OCI-LY7 (cell line): ENCODE results near the gene ODC1. TPM values are rescaled to one million over a fixed set of nuclear protein-coding genes. Genes with fewer than 3 reads are reported as not detected.

Experiments
- BruUV-seq: library from RNA; stranded (reverse); fragments of 400-500 nt; replicated peaks from 2 replicates; lab custom pipeline; 2021; lab: Mats Ljungman, UMichigan
- CTCF ChIA-PET: fragments of 300-600 bp; sonication (Branson Sonifier 250); formaldehyde crosslinking; loops from one replicate; lab custom pipeline; 2022; ENCODE audit warnings: antibody characterized with exemption; ENCODE audit not compliant: unreplicated experiment; lab: Charles Lee
- POLR2A ChIA-PET: fragments of 300-600 bp; sonication (Branson Sonifier 250); formaldehyde crosslinking; loops from one replicate; lab custom pipeline; 2022; ENCODE audit warnings: antibody characterized with exemption; lab: Charles Lee
- DNase-seq: peaks from one replicate; pipeline ENCODE4 v3.0.0-alpha.2; 2015; ENCODE audit warnings: low spot score
- H2AFZ ChIP-seq: fragments of 200-600 bp; sonication (generic), shearing (Covaris generic); 2 replicates; pipeline ENCODE4 v1.6.1; 2014; ENCODE audit warnings: mild to moderate bottlenecking, antibody characterized with exemption, low read length, moderate library complexity
- H3K27ac ChIP-seq: fragments of 200-600 bp; sonication (generic); 2 replicates; pipeline ENCODE4 v1.5.1; 2014; ENCODE audit warnings: mixed run types, low read depth, mild to moderate bottlenecking, moderate library complexity, low read length, inconsistent platforms; ENCODE audit not compliant: poor library complexity, severe bottlenecking
- H3K36me3 ChIP-seq: fragments of 200-600 bp; sonication (generic); 2 replicates; pipeline ENCODE4 v1.6.1; 2014; ENCODE audit warnings: mild to moderate bottlenecking, antibody characterized with exemption, low read length, moderate library complexity, mixed read lengths; ENCODE audit not compliant: insufficient read depth
- H3K4me1 ChIP-seq: fragments of 200-600 bp; sonication (generic); 2 replicates; pipeline ENCODE4 v1.5.1; 2014; ENCODE audit warnings: mild to moderate bottlenecking, low read length; ENCODE audit not compliant: insufficient read depth, poor library complexity, severe bottlenecking
- H3K4me2 ChIP-seq: fragments of 200-600 bp; sonication (generic); 2 replicates; pipeline ENCODE4 v1.6.1; 2014; ENCODE audit warnings: mild to moderate bottlenecking, low read length
- H3K4me3 ChIP-seq: fragments of 200-600 bp; sonication (generic); 2 replicates; pipeline ENCODE4 v1.5.1; 2014; ENCODE audit warnings: mild to moderate bottlenecking, low read depth, low read length; ENCODE audit not compliant: poor library complexity, severe bottlenecking
- H3K79me2 ChIP-seq: fragments of 200-600 bp; sonication (generic); 2 replicates; pipeline ENCODE4 v1.6.1; 2016; ENCODE audit warnings: low read depth, mild to moderate bottlenecking, low read length, moderate library complexity, mixed read lengths; ENCODE audit not compliant: insufficient read depth
- H3K9me2 ChIP-seq: fragments of 200-600 bp; sonication (generic); 2 replicates; pipeline ENCODE4 v1.6.1; 2016; ENCODE audit warnings: mild to moderate bottlenecking, low read length, mixed read lengths; ENCODE audit not compliant: insufficient read depth
- H3K9me3 ChIP-seq: fragments of 200-600 bp; sonication (generic); 2 replicates; pipeline ENCODE4 v1.6.1; 2014; ENCODE audit warnings: mild to moderate bottlenecking, mixed run types, low read length, mixed read lengths
- H4K20me1 ChIP-seq: fragments of 200-600 bp; sonication (generic); 2 replicates; pipeline ENCODE4 v1.6.1; 2014; ENCODE audit warnings: mild to moderate bottlenecking, antibody characterized with exemption, low read length, moderate library complexity, mixed read lengths; ENCODE audit not compliant: insufficient read depth
- EZH2phosphoT487 ChIP-seq: fragments of 200-600 bp; sonication (generic); IDR thresholded peaks from 2 replicates; pipeline ENCODE4 v1.6.1; 2018; ENCODE audit warnings: low read depth, borderline replicate concordance, mild to moderate bottlenecking, mixed run types, antibody characterized with exemption, low read length, moderate library complexity, mixed read lengths
- intact Hi-C: fragments of 100-400 bp; cut with micrococcal nuclease; formaldehyde crosslinking; loops from one replicate; pipeline ENCODE4 v1.10.0; 2022; ENCODE audit not compliant: unreplicated experiment
- total RNA-seq, 2 experiments: library from RNA; depleted of rRNA in 1 of 2; stranded (reverse); fragments of >200 nt in 1 of 2; shearing (Covaris generic) in 1 of 2; gene quantifications; 2 replicates each; pipeline ENCODE4 v1.2.3, GENCODE V29; 2014 to 2022
- TF ChIP-seq, protein P1 (sequence below): fragments of 200-600 bp; sonication (generic); conservative IDR thresholded peaks from 2 replicates; pipeline ENCODE4 v1.5.1; 2014; ENCODE audit warnings: mild to moderate bottlenecking, antibody characterized with exemption, low read length, moderate library complexity, mixed read lengths

Gene ODC1
- total RNA-seq, 2 experiments from 2014 or later: 256 to 273 TPM

DNA sequence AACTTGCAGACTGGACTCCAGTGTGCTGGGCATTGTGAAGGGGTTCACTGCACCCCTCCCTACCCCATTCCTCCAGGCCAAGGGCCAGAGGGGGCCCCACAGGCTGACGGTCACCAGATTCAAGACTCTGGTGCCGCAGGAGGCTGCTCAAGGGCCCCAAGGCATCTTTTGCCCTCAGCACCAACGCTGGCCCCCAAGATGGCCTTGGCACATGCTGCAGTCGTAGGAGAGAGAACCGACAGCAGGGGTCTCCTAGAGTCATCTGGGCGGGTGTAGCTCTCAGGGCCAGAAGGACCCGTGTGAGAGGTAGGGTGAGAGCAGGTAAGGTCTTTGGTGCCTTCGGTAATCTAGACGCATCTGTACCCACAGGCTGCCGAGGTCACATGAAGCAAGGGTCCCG lies 18.7 kb upstream of the ODC1 start:
- H3K36me3 ChIP-seq: no peaks in the 10 kb centered on the region
- H3K4me2 ChIP-seq: no peak overlapping the region
- no peak for TF ChIP-seq EZH2phosphoT487
- TF ChIP-seq, protein P1, sequence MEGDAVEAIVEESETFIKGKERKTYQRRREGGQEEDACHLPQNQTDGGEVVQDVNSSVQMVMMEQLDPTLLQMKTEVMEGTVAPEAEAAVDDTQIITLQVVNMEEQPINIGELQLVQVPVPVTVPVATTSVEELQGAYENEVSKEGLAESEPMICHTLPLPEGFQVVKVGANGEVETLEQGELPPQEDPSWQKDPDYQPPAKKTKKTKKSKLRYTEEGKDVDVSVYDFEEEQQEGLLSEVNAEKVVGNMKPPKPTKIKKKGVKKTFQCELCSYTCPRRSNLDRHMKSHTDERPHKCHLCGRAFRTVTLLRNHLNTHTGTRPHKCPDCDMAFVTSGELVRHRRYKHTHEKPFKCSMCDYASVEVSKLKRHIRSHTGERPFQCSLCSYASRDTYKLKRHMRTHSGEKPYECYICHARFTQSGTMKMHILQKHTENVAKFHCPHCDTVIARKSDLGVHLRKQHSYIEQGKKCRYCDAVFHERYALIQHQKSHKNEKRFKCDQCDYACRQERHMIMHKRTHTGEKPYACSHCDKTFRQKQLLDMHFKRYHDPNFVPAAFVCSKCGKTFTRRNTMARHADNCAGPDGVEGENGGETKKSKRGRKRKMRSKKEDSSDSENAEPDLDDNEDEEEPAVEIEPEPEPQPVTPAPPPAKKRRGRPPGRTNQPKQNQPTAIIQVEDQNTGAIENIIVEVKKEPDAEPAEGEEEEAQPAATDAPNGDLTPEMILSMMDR: no peak
- no peak overlapping the region for H3K27ac ChIP-seq
- DNase-seq: no peak
- H3K9me2 ChIP-seq: no peaks in the 10 kb centered on the region
- BruUV-seq: no TSS peak
- H3K4me1 ChIP-seq: no peaks in the 10 kb centered on the region
- H2AFZ ChIP-seq: no peak overlapping the region
- H3K9me3 ChIP-seq: no peaks in the 10 kb centered on the region
- ChIA-PET CTCF (no interaction called here), POLR2A (no interaction called here)
- H3K79me2 ChIP-seq: no peaks in the 10 kb centered on the region
- no peaks in the 10 kb centered on the region for H4K20me1 ChIP-seq
- intact Hi-C loops: no loop called here
- H3K4me3 ChIP-seq: no peak overlapping the region

DNA sequence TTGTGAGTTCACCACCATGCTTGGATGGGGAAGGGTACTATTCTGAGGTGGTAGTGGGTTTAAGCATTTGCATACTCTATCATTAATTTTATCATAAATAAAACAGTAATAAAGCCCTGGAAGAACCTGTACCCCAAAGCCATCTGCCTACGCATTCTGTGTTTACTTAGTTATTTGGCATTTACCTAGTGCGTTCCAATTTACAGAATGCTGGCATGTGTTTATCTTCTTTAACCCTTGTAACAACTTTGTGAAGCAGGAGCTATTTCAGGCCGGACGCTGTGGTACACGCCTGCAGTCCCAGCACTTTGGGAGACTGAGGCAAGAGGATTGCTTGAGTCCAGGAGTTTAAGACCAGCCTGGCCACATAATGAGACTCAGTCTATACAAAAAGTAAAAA lies 17.8 kb upstream of the ODC1 start:
- no TSS peak for BruUV-seq
- CTCF ChIA-PET: no interaction called here

More for the DNA sequence above, 17.8 kb upstream of the ODC1 start:
- Histone ChIP-seq H3K36me3 (no peaks in the 10 kb centered on the region), H3K9me2 (no peaks in the 10 kb centered on the region), H3K27ac (no peak overlapping the region), H2AFZ (no peak overlapping the region), H3K4me3 (no peak overlapping the region), H3K4me1 (no peaks in the 10 kb centered on the region), H4K20me1 (no peaks in the 10 kb centered on the region), H3K9me3 (no peaks in the 10 kb centered on the region), H3K79me2 (no peaks in the 10 kb centered on the region), H3K4me2 (no peak overlapping the region)
- DNase-seq: no peak
- intact Hi-C loops: no loop called here
- POLR2A ChIA-PET: no interaction called here
- TF ChIP-seq, protein P1: no peak
- TF ChIP-seq EZH2phosphoT487: no peak
